ENCODE measurements around the gene FAP.

Gene FAP

GRCh38 chr2:162242586-162243280 lies 512 bp downstream of the FAP start:
- DNase-seq, result no peak

GRCh38 chr2:162241571-162241970 lies 1.7 kb downstream of the FAP start:
- DNase-seq, result no peak

- DNase-seq, result no peak
Observed at GRCh38 chr2:162234620-162235462, 8.4 kb downstream of the FAP start.

GRCh38 chr2:162233197-162233596 lies 10.0 kb downstream of the FAP start:
- DNase-seq, result no peak

- DNase-seq, result no peak
Observed at GRCh38 chr2:162232671-162233070, 10.6 kb downstream of the FAP start.

- DNase-seq, result no peak
Observed at GRCh38 chr2:162232027-162232426, 11.2 kb downstream of the FAP start.

GRCh38 chr2:162230761-162231160 lies 12.5 kb downstream of the FAP start:
- DNase-seq, result no peak

- DNase-seq, result no peak
Observed at GRCh38 chr2:162226836-162227235, 16.4 kb downstream of the FAP start.

- DNase-seq, result peak; percentile 35 to 39
Observed at GRCh38 chr2:162221064-162221463, 22.2 kb downstream of the FAP start.

GRCh38 chr2:162220368-162220767 lies 22.9 kb downstream of the FAP start:
- no peak for DNase-seq

GRCh38 chr2:162219426-162219825 lies 23.8 kb downstream of the FAP start:
- no peak for DNase-seq

GRCh38 chr2:162217598-162217997 lies 25.6 kb downstream of the FAP start:
- no peak for DNase-seq

GRCh38 chr2:162215162-162215561 lies 28.1 kb downstream of the FAP start:
- DNase-seq, result no peak

GRCh38 chr2:162212366-162212765 lies 30.9 kb downstream of the FAP start:
- no peak for DNase-seq

- DNase-seq, result no peak
Observed at GRCh38 chr2:162211732-162212131, 31.5 kb downstream of the FAP start.

GRCh38 chr2:162210385-162210784 lies 32.9 kb downstream of the FAP start:
- DNase-seq, result peak in 1 of 2 donors; percentile 20

GRCh38 chr2:162202203-162202602 lies 41.0 kb downstream of the FAP start:
- DNase-seq, result no peak

GRCh38 chr2:162200636-162201035 lies 42.6 kb downstream of the FAP start:
- no peak for DNase-seq

GRCh38 chr2:162199913-162200312 lies 43.3 kb downstream of the FAP start:
- DNase-seq, result no peak

GRCh38 chr2:162198239-162198638 lies 45.0 kb downstream of the FAP start:
- no peak for DNase-seq

GRCh38 chr2:162197069-162197825 lies 46.0 kb downstream of the FAP start:
- DNase-seq, result no peak

- no peak for DNase-seq
Observed at GRCh38 chr2:162196638-162197037, 46.6 kb downstream of the FAP start.

GRCh38 chr2:162188451-162188850 lies 54.8 kb downstream of the FAP start:
- no peak for DNase-seq
